HepG2 (cell line): Measurements from ENCODE around the gene SPTBN2. TPM values are rescaled to one million over a fixed set of nuclear protein-coding genes. Genes with fewer than 3 reads are reported as not detected.

ENCODE experiments used
- ATAC-seq: fragments of 200-7000 bp; cut with Tn5 transposase; 3 replicates; pipeline ENCODE4 v1.9.1; 2020; ENCODE audit warnings: mild to moderate bottlenecking, moderate library complexity
- BruUV-seq: library from RNA; stranded (reverse); fragments of 400-500 nt; replicated peaks from 2 replicates; lab custom pipeline; 2021; lab: Mats Ljungman, UMichigan
- CTCF ChIA-PET: fragments of 300-600 bp; formaldehyde crosslinking; extraction: SDS; loops from one replicate; lab custom pipeline; 2021; ENCODE audit warnings: low total read pairs, inconsistent platforms, low intra/inter-chr PET ratio; lab: Yijun Ruan, JAX
- POLR2A ChIA-PET: fragments of 350-600 bp; sonication (Branson Sonifier 250); formaldehyde crosslinking; loops from one replicate; lab custom pipeline; 2020; ENCODE audit warnings: antibody characterized with exemption, inconsistent platforms; lab: Yijun Ruan, JAX
- DNase-seq: peaks from one replicate; pipeline ENCODE4 v3.0.0-alpha.2; 2015; ENCODE audit warnings: low spot score
- FAIRE-seq: peaks from 3 replicates; lab custom pipeline; 2011; peaks lifted over from hg19 to GRCh38; lab: Jason Lieb, UNC
- H2AFZ ChIP-seq: one replicate; pipeline ENCODE4 v1.6.1; 2011; ENCODE audit warnings: low read length, inconsistent platforms
- H3K27ac ChIP-seq: fragments of 300-600 bp; 3 replicates; pipeline ENCODE4 v1.8.0; 2011; ENCODE audit warnings: mixed run types, mild to moderate bottlenecking, mixed read lengths, low read length, inconsistent platforms; ENCODE audit not compliant: insufficient read depth; ENCODE audit errors: extremely low read length
- H3K27me3 ChIP-seq, 2 experiments: fragments of 200-600 bp in 1 of 2; 2 replicates in 1 of 2; 3 replicates in 1 of 2; pipeline versions ENCODE4 v1.6.0 to v1.8.0; 2011; ENCODE audit warnings: low read length in 2 of 2, mild to moderate bottlenecking in 2 of 2, moderate library complexity in 2 of 2, inconsistent platforms in 1 of 2; ENCODE audit not compliant: insufficient read depth in 2 of 2, control insufficient read depth in 1 of 2
- H3K36me3 ChIP-seq, 2 experiments: fragments of 200-600 bp in 1 of 2; replicated peaks in 1 of 2; 2 replicates in 1 of 2; 3 replicates in 1 of 2; pipeline versions ENCODE4 v1.5.1 to v1.8.0; 2011; ENCODE audit warnings: low read length in 2 of 2, inconsistent platforms in 1 of 2; ENCODE audit not compliant: insufficient read depth in 2 of 2, control insufficient read depth in 1 of 2
- H3K4me1 ChIP-seq: 2 replicates; pipeline ENCODE4 v1.5.1; 2012; ENCODE audit warnings: low read length, inconsistent platforms; ENCODE audit not compliant: insufficient read depth
- H3K4me2 ChIP-seq: 2 replicates; pipeline ENCODE4 v1.6.0; 2011; ENCODE audit warnings: low read depth, low read length, inconsistent platforms
- H3K4me3 ChIP-seq, 3 experiments: fragments of 200-600 bp in 1 of 3; sonication (generic), shearing (Covaris generic) in 1 of 3; replicated peaks in 1 of 3; 2 replicates each; pipeline ENCODE4 v1.5.1; 2011 to 2016; ENCODE audit warnings: low read length in 3 of 3, inconsistent platforms in 2 of 3, low read depth in 2 of 3, mild to moderate bottlenecking in 2 of 3, control low read depth in 1 of 3, mixed read lengths in 1 of 3; ENCODE audit not compliant: insufficient read depth in 1 of 3
- H3K79me2 ChIP-seq: one replicate; pipeline ENCODE4 v1.6.1; 2011; ENCODE audit warnings: low read length, inconsistent platforms; ENCODE audit not compliant: insufficient read depth
- H3K9ac ChIP-seq: 2 replicates; pipeline ENCODE4 v1.6.0; 2011; ENCODE audit warnings: mild to moderate bottlenecking, low read depth, low read length, inconsistent platforms; ENCODE audit not compliant: insufficient read depth
- H3K9me3 ChIP-seq: 2 replicates; pipeline ENCODE4 v1.5.1; 2012; ENCODE audit warnings: mild to moderate bottlenecking, low read length
- H4K20me1 ChIP-seq: 2 replicates; pipeline ENCODE4 v1.6.0; 2011; ENCODE audit warnings: inconsistent platforms, mild to moderate bottlenecking, low read length, moderate library complexity; ENCODE audit not compliant: insufficient read depth
- DNMT1 ChIP-seq: sonication (generic); formaldehyde crosslinking; IDR thresholded peaks from 2 replicates; pipeline ENCODE4 v1.5.1; 2020; ENCODE audit warnings: mild to moderate bottlenecking, missing genetic modification reagents
- KDM5B ChIP-seq: sonication (generic); formaldehyde crosslinking; IDR thresholded peaks from 2 replicates; pipeline ENCODE4 v1.4.0; 2020; ENCODE audit warnings: missing genetic modification reagents, mild to moderate bottlenecking, borderline replicate concordance
- MYC ChIP-seq: sonication (generic); formaldehyde crosslinking; IDR thresholded peaks from 2 replicates; pipeline ENCODE4 v1.9.0; 2021; ENCODE audit warnings: missing genetic modification reagents, borderline replicate concordance
- NR2F6 ChIP-seq, 2 experiments: IDR thresholded peaks; 2 replicates each; pipeline ENCODE4 v1.6.1; 2016; ENCODE audit warnings: antibody characterized with exemption in 1 of 2, mild to moderate bottlenecking in 1 of 2
- REXO4 ChIP-seq: sonication (generic); formaldehyde crosslinking; IDR thresholded peaks from 2 replicates; pipeline ENCODE4 v1.8.0; 2022; ENCODE audit warnings: missing genetic modification reagents, mild to moderate bottlenecking, borderline replicate concordance
- RXRB ChIP-seq: IDR thresholded peaks from 2 replicates; pipeline ENCODE4 v1.6.1; 2016; ENCODE audit warnings: borderline replicate concordance, missing genetic modification reagents, missing compliant biosample characterization
- THAP8 ChIP-seq: sonication (generic); formaldehyde crosslinking; IDR thresholded peaks from 2 replicates; pipeline ENCODE4 v1.5.1; 2020; ENCODE audit warnings: missing genetic modification reagents, mild to moderate bottlenecking, borderline replicate concordance
- ZNF263 ChIP-seq: sonication (generic); formaldehyde crosslinking; IDR thresholded peaks from 2 replicates; pipeline ENCODE4 v1.4.0; 2020; ENCODE audit warnings: missing genetic modification reagents
- ZNF362 ChIP-seq: sonication (generic); formaldehyde crosslinking; IDR thresholded peaks from 2 replicates; pipeline ENCODE4 v1.4.0; 2020; ENCODE audit warnings: missing genetic modification reagents, mild to moderate bottlenecking, borderline replicate concordance
- WGBS: methylation state at CpG from one replicate; pipeline ENCODE4 v1.1.6; 2017; ENCODE audit warnings: low lambda C conversion rate; 5-methylcytosine and 5-hydroxymethylcytosine counted together
- in situ Hi-C: cut with HindIII; loops from 2 replicates; pipeline ENCODE4 v1.10.0; 2017; ENCODE audit warnings: low pct_unique_long_range_greater_than_20kb; ENCODE audit not compliant: extremely low pct_ligation_motif_present
- intact Hi-C: fragments of 100-400 bp; cut with micrococcal nuclease; formaldehyde crosslinking; loops from one replicate; pipeline ENCODE4 v1.10.0; 2022; ENCODE audit not compliant: unreplicated experiment
- polyA plus RNA-seq, 8 experiments: library from polyadenylated mRNA; depleted of rRNA in 3 of 8; stranded (reverse) in 7 of 8; unstranded in 1 of 8; fragments of >200 nt; fragmentation: Illumina TruSeq in 4 of 8; extraction: Trizol in 4 of 8; gene quantifications; 2 replicates each; pipeline versions ENCODE4 v1.2.1 to v1.2.3, GENCODE V29; 2011 to 2016; ENCODE audit warnings: low read depth in 4 of 8, missing spikeins in 1 of 8, mixed read lengths in 1 of 8; ENCODE audit not compliant: insufficient read depth in 1 of 8
- total RNA-seq, 5 experiments: library from RNA; depleted of rRNA; stranded (reverse); fragments of >200 nt; fragmentation: Illumina TruSeq; extraction: Trizol; gene quantifications; 2 replicates each; pipeline ENCODE4 v1.2.3, GENCODE V29; 2016; ENCODE audit warnings: low read depth in 1 of 5

Gene SPTBN2
- total and polyA plus RNA-seq, 2 of the 13 experiments (the other 11 are each of a cell fraction or from before 2014, with no cell fraction given) = 0.65 to 4.0 TPM

DNA sequence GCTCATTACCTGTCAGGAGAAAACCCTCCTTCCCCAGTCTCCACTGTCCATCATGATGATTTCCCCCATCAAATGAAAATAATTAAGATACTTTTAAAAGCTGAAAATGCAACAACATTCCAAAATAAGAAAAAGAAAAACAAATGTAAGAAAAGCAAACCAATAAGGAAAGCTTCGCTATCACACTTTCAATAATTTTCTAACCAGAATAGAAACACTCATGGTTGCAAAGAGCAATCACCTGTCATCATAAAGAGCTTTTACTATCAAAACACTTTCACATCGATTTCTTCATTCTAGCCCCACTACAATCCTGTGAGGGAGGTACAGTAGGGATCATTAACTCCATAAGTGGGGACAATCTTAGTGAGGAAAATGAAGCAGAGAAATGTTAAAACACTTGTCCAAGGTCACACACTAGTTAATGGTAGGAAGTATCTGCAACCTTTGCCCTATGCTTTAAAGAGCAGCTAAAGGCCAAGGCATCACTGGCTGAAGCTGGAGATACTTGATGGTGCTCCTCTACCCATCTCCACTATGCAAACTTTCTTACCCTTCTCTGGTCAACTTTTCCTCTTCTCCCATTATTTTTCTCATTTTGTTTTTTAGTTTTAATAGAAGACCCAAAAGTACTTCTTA lies 53.9 kb downstream of the SPTBN2 start (continued):
- TF ChIP-seq NR2F6 (IDR thresholded peaks at IDR 0.05) = no peak
- TF ChIP-seq NR2F6 (CRISPR knock-in tag; IDR thresholded peaks at IDR 0.05) = 0 out of 2 replicates have a peak, but pooled peaks have one; percentile 41

DNA sequence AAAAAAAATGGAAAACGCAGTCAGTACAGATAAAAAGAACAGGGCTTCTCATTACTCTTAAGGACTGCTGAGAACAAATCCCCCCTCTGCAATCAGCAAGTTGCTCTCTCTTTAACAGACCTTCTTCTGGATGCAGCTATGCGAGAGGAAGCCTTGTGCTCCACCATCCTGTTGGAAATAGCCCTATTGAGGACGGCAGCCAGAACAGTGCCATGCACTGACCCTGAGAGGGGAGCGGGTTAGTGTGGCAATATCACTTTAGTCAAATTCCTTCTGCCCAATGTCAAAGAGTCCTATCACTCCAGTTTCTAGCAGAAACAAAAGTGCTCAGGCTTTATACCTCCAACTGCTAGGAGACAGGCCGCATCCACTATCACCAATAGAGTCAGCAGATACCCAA lies 58.2 kb downstream of the SPTBN2 start:
- BruUV-seq = no TSS peak
- H3K9me3 ChIP-seq = no peaks in the 10 kb centered on the region
- in situ Hi-C loops (no loop called here), intact Hi-C loops (no loop called here)
- H2AFZ ChIP-seq = no peak overlapping the region
- H3K4me3 ChIP-seq = no peak overlapping the region
- no peak overlapping the region for H3K4me2 ChIP-seq
- H3K79me2 ChIP-seq = peaks cover 40% of the 10 kb centered on the region
- FAIRE-seq (no peak), DNase-seq (no peak), ATAC-seq (no peak; the same call in 2 of the 3 replicates)
- TF ChIP-seq REXO4 (CRISPR knock-in tag) (no peak), RXRB (CRISPR knock-in tag) (no peak), DNMT1 (CRISPR knock-in tag) (no peak), THAP8 (CRISPR knock-in tag) (no peak), KDM5B (no peak), ZNF362 (CRISPR knock-in tag) (no peak), ZNF263 (CRISPR knock-in tag) (no peak), MYC (CRISPR knock-in tag) (no peak)
- POLR2A ChIA-PET = no interaction called here
- H3K36me3 ChIP-seq = peaks cover 9 to 33% of the 10 kb centered on the region in 2 experiments
- peaks cover 26% of the 10 kb centered on the region for H3K4me1 ChIP-seq
- H4K20me1 ChIP-seq = peaks cover 2% of the 10 kb centered on the region; the same call in 1 of the 2 replicates
- H3K9ac ChIP-seq = no peak overlapping the region
- no peaks in the 10 kb centered on the region for H3K27me3 ChIP-seq
- no peak overlapping the region for H3K27ac ChIP-seq
- CTCF ChIA-PET = no interaction called here
- WGBS = 84% methylated on average over 5 of the region's 5 CpGs
